ENCODE data around the gene BEX1. TPM values are rescaled to one million over a fixed set of nuclear protein-coding genes. Genes with fewer than 3 reads are reported as not detected.

BEX1 gene
- total and polyA plus RNA-seq, 9 of the 15 experiments (the other 6 are each of a cell fraction or from before 2014, with no cell fraction given) = not detected

GRCh38 chrX:103098488-103098887, 34.5 kb upstream of the BEX1 start (continued):
- TF ChIP-seq ELF4 (CRISPR knock-in tag; IDR thresholded peaks at IDR 0.05) = peak; percentile 93
- TF ChIP-seq ZNF398 (CRISPR knock-in tag; IDR thresholded peaks at IDR 0.05) = peak; percentile 94

DNA sequence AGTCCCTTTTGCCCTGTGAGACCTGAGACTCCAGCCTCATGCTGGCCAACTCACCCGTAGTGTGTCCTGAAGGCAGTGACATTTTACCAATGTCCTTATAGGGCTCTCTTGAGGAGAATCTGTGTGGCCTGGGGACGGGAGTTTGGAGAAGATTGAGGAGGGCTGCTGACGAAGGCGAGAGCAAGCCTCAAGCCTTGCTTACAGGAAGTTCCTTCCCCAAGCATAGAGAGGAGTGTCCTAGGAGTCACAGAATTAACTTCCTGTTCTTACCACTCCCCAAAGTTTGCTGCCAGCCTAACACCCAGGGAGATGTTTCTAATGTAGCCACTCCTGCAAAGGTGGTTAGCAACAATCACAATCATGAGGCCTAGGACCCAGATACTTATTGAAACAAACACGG, 29.0 kb upstream of the BEX1 start, which contains the start of gene NXF3:
Gene NXF3 (minus strand): TSS at position 202 of the 400 bp plus-strand sequence. CDS start 120 bp downstream, at position 82.
- ChIA-PET POLR2A (no interaction called here), CTCF (ENCODE audit: low intra/inter-chr PET ratio) (no interaction called here)
- no TSS peak for BruUV-seq (replicated peaks)
- in situ Hi-C loops (cut with MboI) (no loop called here), intact Hi-C loops (cut with micrococcal nuclease) (no loop called here)
- Histone ChIP-seq H3K36me3 (ENCODE audit: control insufficient read depth, insufficient read depth, low read length) (no peaks in the 10 kb centered on the region), H3K27me3 (ENCODE audit: control insufficient read depth in 2 of 2, insufficient read depth in 2 of 2, low read length in 2 of 2) (no peaks in the 10 kb centered on the region), H3K9ac (ENCODE audit: insufficient read depth in 1 of 2, low read depth in 2 of 2, low read length in 2 of 2) (no peak within 1 kb of the TSS), H3K79me2 (ENCODE audit: control insufficient read depth, insufficient read depth, low read length) (no peaks in the 10 kb centered on the region), H3K4me3 (no peak within 1 kb of the TSS), H3K4me1 (replicated peaks in 1 of 2; ENCODE audit: control insufficient read depth in 2 of 2, insufficient read depth in 2 of 2, low read length in 2 of 2) (peaks cover 0 to 1% of the 10 kb centered on the region in 2 experiments; a peak in 2 of 5 replicates), H4K20me1 (replicated peaks; ENCODE audit: control insufficient read depth, insufficient read depth, low read length) (no peaks in the 10 kb centered on the region), H3K9me3 (replicated peaks; ENCODE audit: control insufficient read depth, insufficient read depth, low read depth, low read length) (no peaks in the 10 kb centered on the region), H3K4me2 (ENCODE audit: insufficient read depth, low read length) (no peak within 1 kb of the TSS), H3K27ac (ENCODE audit: extremely low read depth, low read depth, low read length) (no peak within 1 kb of the TSS), H3K9me1 (ENCODE audit: control insufficient read depth, insufficient read depth, low read length) (no peaks in the 10 kb centered on the region), H2AFZ (ENCODE audit: low read depth, low read length) (peak within 1 kb of the TSS; percentile 63)
- 32% methylated on average over 3 of the region's 5 CpGs for WGBS (ENCODE audit: insufficient coverage, low coverage, missing lambda C conversion rate)
- FAIRE-seq = no peak
- no peak for DNase-seq (ENCODE audit: extremely low read depth in 1 of 4, low spot score in 3 of 4)
- ATAC-seq = no peak
- TF ChIP-seq ZNF699 (CRISPR knock-in tag; IDR thresholded peaks at IDR 0.05; ENCODE audit: insufficient replicate concordance) = no peak
- no peak for TF ChIP-seq EZH2 (IDR thresholded peaks at IDR 0.05; ENCODE audit: borderline replicate concordance, low read depth, low read length)
- no peak for TF ChIP-seq SREBF2 (CRISPR knock-in tag; IDR thresholded peaks at IDR 0.05)
- no peak for TF ChIP-seq ZNF165 (CRISPR knock-in tag; IDR thresholded peaks at IDR 0.05; ENCODE audit: borderline replicate concordance)
- no peak for TF ChIP-seq ZNF140 (CRISPR knock-in tag; IDR thresholded peaks at IDR 0.05)
- no peak for TF ChIP-seq GABPB1 (CRISPR knock-in tag; IDR thresholded peaks at IDR 0.05)
- no peak for TF ChIP-seq ZNF133 (CRISPR knock-in tag; IDR thresholded peaks at IDR 0.05)
- no peak for TF ChIP-seq ZNF318 (IDR thresholded peaks at IDR 0.05; ENCODE audit: borderline replicate concordance in 1 of 2, low read depth in 1 of 2)
- TF ChIP-seq ZNF24 (IDR thresholded peaks at IDR 0.05) = no peak
- no peak for TF ChIP-seq RUNX1 (IDR thresholded peaks at IDR 0.05; ENCODE audit: low read depth)
